CD14-positive monocyte (primary cell): Measurements from ENCODE around the gene NKAIN2. TPM values are rescaled to one million over a fixed set of nuclear protein-coding genes. Genes with fewer than 3 reads are reported as not detected.

Source experiments
- DNase-seq, 3 donors: peaks; one replicate each; pipeline ENCODE4 v3.0.0-alpha.2; 2011 to 2022
- H2AFZ ChIP-seq: 2 replicates; pipeline ENCODE4 v1.6.0; 2012; ENCODE audit warnings: mild to moderate bottlenecking, low read depth, low read length, inconsistent platforms; ENCODE audit not compliant: insufficient read depth, poor library complexity, severe bottlenecking
- H3K27ac ChIP-seq, 2 donors: 1 replicate in 1 of 2; 2 replicates in 1 of 2; pipeline ENCODE4 v1.5.1; 2012 to 2013; ENCODE audit warnings: low read length in 2 of 2, control low read depth in 1 of 2, inconsistent platforms in 1 of 2, low read depth in 1 of 2, mild to moderate bottlenecking in 1 of 2
- H3K27me3 ChIP-seq, 2 donors: one replicate each; pipeline versions ENCODE4 v1.6.0 to v1.6.1; 2011 to 2013; ENCODE audit warnings: low read length in 2 of 2; ENCODE audit not compliant: control insufficient read depth in 2 of 2, insufficient read depth in 2 of 2
- H3K36me3 ChIP-seq, 2 donors: replicated peaks in 1 of 2; 1 replicate in 1 of 2; 2 replicates in 1 of 2; pipeline versions ENCODE4 v1.5.1 to v1.6.1; 2012 to 2013; ENCODE audit warnings: low read length in 2 of 2, control low read depth in 1 of 2, inconsistent platforms in 1 of 2, mild to moderate bottlenecking in 1 of 2; ENCODE audit not compliant: insufficient read depth in 2 of 2, control insufficient read depth in 1 of 2
- H3K4me1 ChIP-seq, 2 donors: 1 replicate in 1 of 2; 2 replicates in 1 of 2; pipeline versions ENCODE4 v1.5.1 to v1.6.1; 2012 to 2013; ENCODE audit warnings: low read length in 2 of 2, control low read depth in 1 of 2, inconsistent platforms in 1 of 2, mild to moderate bottlenecking in 1 of 2, moderate library complexity in 1 of 2; ENCODE audit not compliant: insufficient read depth in 2 of 2, control insufficient read depth in 1 of 2
- H3K4me2 ChIP-seq: replicated peaks from 2 replicates; pipeline ENCODE3; 2012; ENCODE audit warnings: low read length, moderate library complexity, mild to moderate bottlenecking; ENCODE audit not compliant: poor library complexity, severe bottlenecking; ENCODE audit errors: extremely low read depth
- H3K4me3 ChIP-seq, 3 experiments: fragments of 200-600 bp in 1 of 3; sonication (generic) in 1 of 3; replicated peaks in 1 of 3; 1 replicate in 2 of 3; 2 replicates in 1 of 3; pipeline ENCODE4 v1.5.1; 2011 to 2013; ENCODE audit warnings: low read length in 3 of 3, mild to moderate bottlenecking in 3 of 3, control low read depth in 2 of 3, low read depth in 2 of 3, inconsistent platforms in 1 of 3, moderate library complexity in 1 of 3
- H3K79me2 ChIP-seq: 2 replicates; pipeline ENCODE4 v1.6.0; 2012; ENCODE audit warnings: mild to moderate bottlenecking, control low read depth, inconsistent platforms, low read length, moderate library complexity; ENCODE audit not compliant: insufficient read depth
- H3K9ac ChIP-seq: 2 replicates; pipeline ENCODE4 v1.6.0; 2017; ENCODE audit warnings: low read length, mild to moderate bottlenecking; ENCODE audit not compliant: insufficient read depth, poor library complexity, severe bottlenecking
- H3K9me3 ChIP-seq, 2 donors: replicated peaks in 1 of 2; 1 replicate in 1 of 2; 2 replicates in 1 of 2; pipeline versions ENCODE4 v1.5.1 to v1.6.1; 2012 to 2013; ENCODE audit warnings: low read length in 2 of 2, control low read depth in 1 of 2; ENCODE audit not compliant: control insufficient read depth in 1 of 2, insufficient read depth in 1 of 2
- H4K20me1 ChIP-seq: 2 replicates; pipeline ENCODE4 v1.6.0; 2012; ENCODE audit warnings: mild to moderate bottlenecking, low read length, control low read depth, moderate library complexity; ENCODE audit not compliant: insufficient read depth
- H3K27ac Mint-ChIP-seq, 7 donors: one replicate each; pipeline ENCODE4 v1.8.0; 2020; ENCODE audit warnings: mild to moderate bottlenecking in 7 of 7, mixed read lengths in 7 of 7, moderate library complexity in 6 of 7, inconsistent platforms in 2 of 7
- H3K27me3 Mint-ChIP-seq, 3 donors: one replicate each; pipeline ENCODE4 v1.8.0; 2021 to 2022; ENCODE audit warnings: low read depth in 3 of 3, mild to moderate bottlenecking in 3 of 3, mixed read lengths in 3 of 3, moderate library complexity in 3 of 3, inconsistent platforms in 1 of 3
- H3K36me3 Mint-ChIP-seq, 2 donors: one replicate each; pipeline ENCODE4 v1.8.0; 2020; ENCODE audit warnings: mixed read lengths in 2 of 2, inconsistent platforms in 1 of 2, mild to moderate bottlenecking in 1 of 2
- H3K4me1 Mint-ChIP-seq: one replicate; pipeline ENCODE4 v1.8.0; 2020; ENCODE audit warnings: mild to moderate bottlenecking, mixed read lengths
- H3K4me3 Mint-ChIP-seq, 2 donors: one replicate each; pipeline ENCODE4 v1.8.0; 2020; ENCODE audit warnings: mild to moderate bottlenecking in 2 of 2, mixed read lengths in 2 of 2, moderate library complexity in 1 of 2
- H3K9me3 Mint-ChIP-seq, 7 donors: one replicate each; pipeline ENCODE4 v1.8.0; 2020 to 2022; ENCODE audit warnings: mixed read lengths in 7 of 7, mild to moderate bottlenecking in 6 of 7, moderate library complexity in 6 of 7, inconsistent platforms in 2 of 7
- CTCF ChIP-seq: fragments of 200-600 bp; IDR thresholded peaks from one replicate; pipeline ENCODE4 v1.8.0; 2022; ENCODE audit warnings: antibody characterized with exemption, mild to moderate bottlenecking
- WGBS: methylation state at CpG from one replicate; pipeline ENCODE4 v1.1.5; 2013; ENCODE audit warnings: missing lambda C conversion rate; ENCODE audit not compliant: insufficient coverage; 5-methylcytosine and 5-hydroxymethylcytosine counted together
- intact Hi-C, 2 donors: fragments of 100-400 bp; cut with micrococcal nuclease; formaldehyde crosslinking; loops; one replicate each; pipeline versions ENCODE4 v1.15.0 to v1.15.1; 2023
- polyA plus RNA-seq, 3 donors: library from polyadenylated mRNA; depleted of rRNA in 1 of 3; unstranded in 2 of 3; stranded (reverse) in 1 of 3; fragments of 300-500 nt in 2 of 3; fragments of >200 nt in 1 of 3; fragmentation: Illumina TruSeq in 2 of 3; gene quantifications; 1 replicate in 2 of 3; 2 replicates in 1 of 3; pipeline ENCODE4 v1.2.3, GENCODE V29; 2012 to 2021

The NKAIN2 gene
- polyA plus RNA-seq, 3 donors, result not detected

- no peaks in the 10 kb centered on the region for H3K4me1 Mint-ChIP-seq
- Histone ChIP-seq H3K4me3 (no peak overlapping the region), H3K27ac (no peak overlapping the region), H4K20me1 (no peaks in the 10 kb centered on the region), H3K9me3 (no peaks in the 10 kb centered on the region), H2AFZ (no peak overlapping the region), H3K36me3 (no peaks in the 10 kb centered on the region), H3K79me2 (no peaks in the 10 kb centered on the region), H3K4me1 (no peaks in the 10 kb centered on the region), H3K27me3 (no peaks in the 10 kb centered on the region), H3K9ac (no peak overlapping the region), H3K4me2 (no peak overlapping the region)
- no peak overlapping the region for H3K4me3 Mint-ChIP-seq
- H3K27ac Mint-ChIP-seq, result no peak overlapping the region
- H3K9me3 Mint-ChIP-seq, result peaks cover 0 to 2% (median 0%) of the 10 kb centered on the region in 7 donors
- no peaks in the 10 kb centered on the region for H3K36me3 Mint-ChIP-seq
- DNase-seq, result no peak
- no CpG with 5 or more reads among the region's 2 CpGs for WGBS
- intact Hi-C loops, result no loop called here
- peaks cover 0 to 2% (median 0%) of the 10 kb centered on the region in 3 donors for H3K27me3 Mint-ChIP-seq
- no peak for TF ChIP-seq CTCF
Observed at GRCh38 chr6:123901436-123901835, 97.8 kb downstream of the NKAIN2 start.

- Mint-ChIP-seq H3K9me3 (peaks cover 0 to 2% (median 0%) of the 10 kb centered on the region in 7 donors), H3K4me3 (no peak overlapping the region), H3K36me3 (no peaks in the 10 kb centered on the region), H3K4me1 (no peaks in the 10 kb centered on the region), H3K27ac (no peak overlapping the region), H3K27me3 (peaks cover 0 to 2% (median 0%) of the 10 kb centered on the region in 3 donors)
- H3K9me3 ChIP-seq, result no peaks in the 10 kb centered on the region
- DNase-seq, result no peak
- no peak overlapping the region for H2AFZ ChIP-seq
- intact Hi-C loops, result no loop called here
- H3K27ac ChIP-seq, result no peak overlapping the region
- H4K20me1 ChIP-seq, result no peaks in the 10 kb centered on the region
- no peak for TF ChIP-seq CTCF
- H3K4me1 ChIP-seq, result no peaks in the 10 kb centered on the region
- whole genome bisulfite sequencing, result 100% methylated on average over 2 of the region's 6 CpGs
- no peaks in the 10 kb centered on the region for H3K27me3 ChIP-seq
- no peaks in the 10 kb centered on the region for H3K79me2 ChIP-seq
- H3K4me2 ChIP-seq, result no peak overlapping the region
- H3K4me3 ChIP-seq, result no peak overlapping the region
- H3K9ac ChIP-seq, result no peak overlapping the region
- H3K36me3 ChIP-seq, result no peaks in the 10 kb centered on the region
Observed at GRCh38 chr6:123902738-123903313, 99.2 kb downstream of the NKAIN2 start.
